UCSD-AML1 (cell line): ENCODE results near the gene SARM1.
A peak's percentile ranks its signal among the peaks of the same experiment; 100 is the strongest.

ENCODE experiments used
- DNase-seq: peaks from one replicate; lab custom pipeline; 2025; ENCODE audit not compliant: unreplicated experiment; lab: John Stamatoyannopoulos, UW

The SARM1 gene

GRCh38 chr17:28340374-28340773, 31.1 kb upstream of the SARM1 start:
- no peak for DNase-seq

GRCh38 chr17:28341516-28341915, 30.0 kb upstream of the SARM1 start:
- DNase-seq = no peak

- DNase-seq = no peak
These were observed 29.2 kb upstream of the SARM1 start for GRCh38 chr17:28342313-28342712.

- no peak for DNase-seq
These were observed 28.0 kb upstream of the SARM1 start for GRCh38 chr17:28343491-28343932.

- no peak for DNase-seq
These were observed 27.5 kb upstream of the SARM1 start for GRCh38 chr17:28344011-28344410.

- DNase-seq = no peak
These were observed 27.0 kb upstream of the SARM1 start for GRCh38 chr17:28344435-28344901.

GRCh38 chr17:28345419-28346198, 25.9 kb upstream of the SARM1 start:
- no peak for DNase-seq

GRCh38 chr17:28346199-28346580, 25.3 kb upstream of the SARM1 start:
- DNase-seq = no peak

- DNase-seq = no peak
These were observed 24.7 kb upstream of the SARM1 start for GRCh38 chr17:28346746-28347246.

- no peak for DNase-seq
These were observed 24.1 kb upstream of the SARM1 start for GRCh38 chr17:28347261-28347891.

- no peak for DNase-seq
These were observed 22.5 kb upstream of the SARM1 start for GRCh38 chr17:28348979-28349378.

GRCh38 chr17:28350271-28350670, 21.2 kb upstream of the SARM1 start:
- DNase-seq = no peak

- peak; percentile 96 for DNase-seq
These were observed 14.2 kb upstream of the SARM1 start, which contains the start of gene POLDIP2 for GRCh38 chr17:28357061-28357900. POLDIP2 (minus strand) TSS chr17:28357527; CDS start chr17:28357448, 79 bp downstream.

GRCh38 chr17:28357901-28358197, 13.6 kb upstream of the SARM1 start:
- DNase-seq = no peak

GRCh38 chr17:28363186-28363585, 8.3 kb upstream of the SARM1 start:
- DNase-seq = no peak

GRCh38 chr17:28363776-28364650, 7.5 kb upstream of the SARM1 start:
- no peak for DNase-seq

GRCh38 chr17:28364665-28365363, 6.7 kb upstream of the SARM1 start, which contains the start of gene SEBOX:
SEBOX (minus strand) TSS chr17:28365199; CDS start chr17:28365151, 48 bp downstream.
- no peak for DNase-seq

- no peak for DNase-seq
These were observed 6.0 kb upstream of the SARM1 start for GRCh38 chr17:28365487-28365886.

GRCh38 chr17:28366605-28367004, 4.9 kb upstream of the SARM1 start:
- no peak for DNase-seq
